DND-41 (cell line): ENCODE measurements around the gene PIKFYVE.

Source experiments
- ATAC-seq: fragments of 200-7000 bp; cut with Tn5 transposase; 3 replicates; pipeline ENCODE4 v1.9.1; 2021; ENCODE audit warnings: low read depth; ENCODE audit not compliant: insufficient read depth
- DNase-seq: peaks from one replicate; pipeline ENCODE4 v3.0.0-alpha.2; 2020
- H2AFZ ChIP-seq: 2 replicates; pipeline ENCODE4 v1.6.0; 2012; ENCODE audit warnings: low read depth, low read length
- H3K27ac ChIP-seq: 2 replicates; pipeline ENCODE4 v1.5.1; 2012; ENCODE audit warnings: low read length, inconsistent platforms
- H3K27me3 ChIP-seq: fragments of 200-600 bp; sonication (generic); 2 replicates; pipeline ENCODE4 v1.6.0; 2012; ENCODE audit warnings: low read length, mild to moderate bottlenecking, inconsistent platforms; ENCODE audit not compliant: insufficient read depth, poor library complexity
- H3K36me3 ChIP-seq: 2 replicates; pipeline ENCODE4 v1.5.1; 2012; ENCODE audit warnings: low read length, inconsistent platforms; ENCODE audit not compliant: insufficient read depth
- H3K4me1 ChIP-seq: 2 replicates; pipeline ENCODE4 v1.5.1; 2012; ENCODE audit warnings: mild to moderate bottlenecking, low read length; ENCODE audit not compliant: insufficient read depth
- H3K4me2 ChIP-seq: 2 replicates; pipeline ENCODE4 v1.6.0; 2012; ENCODE audit warnings: mild to moderate bottlenecking, moderate library complexity, low read length, inconsistent platforms; ENCODE audit not compliant: insufficient read depth
- H3K4me3 ChIP-seq, 2 experiments: fragments of 200-600 bp in 1 of 2; shearing (Covaris generic) in 1 of 2; 2 replicates each; pipeline ENCODE4 v1.5.1; 2012 to 2016; ENCODE audit warnings: inconsistent platforms in 2 of 2, low read length in 2 of 2, mild to moderate bottlenecking in 2 of 2, low read depth in 1 of 2, moderate library complexity in 1 of 2
- H3K79me2 ChIP-seq: 2 replicates; pipeline ENCODE4 v1.6.0; 2012; ENCODE audit warnings: low read length, inconsistent platforms; ENCODE audit not compliant: insufficient read depth
- H3K9ac ChIP-seq: 2 replicates; pipeline ENCODE4 v1.6.0; 2012; ENCODE audit warnings: low read depth, mild to moderate bottlenecking, inconsistent platforms, low read length, moderate library complexity
- H3K9me3 ChIP-seq: 2 replicates; pipeline ENCODE4 v1.5.1; 2012; ENCODE audit warnings: low read length, moderate library complexity, mild to moderate bottlenecking, inconsistent platforms; ENCODE audit not compliant: insufficient read depth, severe bottlenecking
- H4K20me1 ChIP-seq: 2 replicates; pipeline ENCODE4 v1.6.0; 2012; ENCODE audit warnings: low read length; ENCODE audit not compliant: insufficient read depth
- CTCF ChIP-seq: IDR thresholded peaks from 2 replicates; pipeline ENCODE4 v1.5.1; 2012; ENCODE audit warnings: borderline replicate concordance, low read length, moderate library complexity, mild to moderate bottlenecking; ENCODE audit not compliant: poor library complexity, severe bottlenecking; ENCODE audit errors: extremely low read depth
- EZH2 ChIP-seq: IDR thresholded peaks from 3 replicates; pipeline ENCODE4 v1.6.1; 2012; ENCODE audit warnings: borderline replicate concordance, low read depth, mild to moderate bottlenecking, moderate library complexity, low read length, inconsistent platforms; ENCODE audit not compliant: severe bottlenecking

Gene PIKFYVE

DNA sequence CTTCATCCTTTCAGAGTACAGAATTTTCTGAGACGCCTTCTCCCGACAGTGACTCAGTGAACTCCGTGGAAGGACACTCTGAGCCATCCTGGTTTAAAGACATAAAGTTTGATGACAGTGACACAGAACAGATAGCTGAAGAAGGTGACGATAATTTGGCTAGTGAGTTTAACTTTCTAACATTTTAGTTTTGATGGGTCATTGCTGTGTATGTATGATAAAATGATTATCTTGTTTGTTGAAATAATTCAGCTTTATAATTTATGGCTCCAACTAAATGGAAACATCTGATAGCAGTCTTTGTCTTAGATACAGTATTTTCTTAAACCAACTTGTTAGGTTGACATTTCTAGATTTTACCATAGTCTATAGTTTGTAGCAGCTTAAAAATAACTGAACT, 38.1 kb downstream of the PIKFYVE start:
- Histone ChIP-seq H2AFZ (no peak overlapping the region), H3K4me1 (no peaks in the 10 kb centered on the region), H3K4me2 (no peak overlapping the region), H3K4me3 (no peak overlapping the region), H3K79me2 (no peaks in the 10 kb centered on the region), H3K9me3 (no peaks in the 10 kb centered on the region), H3K9ac (no peak overlapping the region), H3K36me3 (peaks cover 74% of the 10 kb centered on the region), H3K27me3 (no peaks in the 10 kb centered on the region), H3K27ac (no peak overlapping the region), H4K20me1 (no peaks in the 10 kb centered on the region)
- ATAC-seq (no peak), DNase-seq (no peak)
- TF ChIP-seq CTCF (no peak), EZH2 (no peak)

GRCh38 chr2:208304695-208305094, 38.6 kb downstream of the PIKFYVE start:
- H3K36me3 ChIP-seq, result peaks cover 74% of the 10 kb centered on the region
- TF ChIP-seq CTCF (no peak), EZH2 (no peak)
- no peaks in the 10 kb centered on the region for H4K20me1 ChIP-seq
- no peaks in the 10 kb centered on the region for H3K4me1 ChIP-seq
- H3K9me3 ChIP-seq, result no peaks in the 10 kb centered on the region
- H3K27me3 ChIP-seq, result no peaks in the 10 kb centered on the region
- H3K79me2 ChIP-seq, result no peaks in the 10 kb centered on the region
- no peak overlapping the region for H3K4me3 ChIP-seq
- ATAC-seq, result no peak
- DNase-seq, result no peak
- no peak overlapping the region for H3K9ac ChIP-seq
- no peak overlapping the region for H3K27ac ChIP-seq
- H2AFZ ChIP-seq, result no peak overlapping the region
- no peak overlapping the region for H3K4me2 ChIP-seq

GRCh38 chr2:208306291-208306690, 40.2 kb downstream of the PIKFYVE start:
- H3K79me2 ChIP-seq, result no peaks in the 10 kb centered on the region
- no peak for DNase-seq
- H3K4me1 ChIP-seq, result no peaks in the 10 kb centered on the region
- TF ChIP-seq EZH2 (no peak), CTCF (no peak)
- H3K27ac ChIP-seq, result no peak overlapping the region
- H3K36me3 ChIP-seq, result peaks cover 65% of the 10 kb centered on the region
- no peak for ATAC-seq
- no peak overlapping the region for H3K4me3 ChIP-seq
- H3K9me3 ChIP-seq, result no peaks in the 10 kb centered on the region
- no peak overlapping the region for H3K4me2 ChIP-seq
- H3K27me3 ChIP-seq, result no peaks in the 10 kb centered on the region
- H2AFZ ChIP-seq, result no peak overlapping the region
- H4K20me1 ChIP-seq, result no peaks in the 10 kb centered on the region
- H3K9ac ChIP-seq, result no peak overlapping the region

DNA sequence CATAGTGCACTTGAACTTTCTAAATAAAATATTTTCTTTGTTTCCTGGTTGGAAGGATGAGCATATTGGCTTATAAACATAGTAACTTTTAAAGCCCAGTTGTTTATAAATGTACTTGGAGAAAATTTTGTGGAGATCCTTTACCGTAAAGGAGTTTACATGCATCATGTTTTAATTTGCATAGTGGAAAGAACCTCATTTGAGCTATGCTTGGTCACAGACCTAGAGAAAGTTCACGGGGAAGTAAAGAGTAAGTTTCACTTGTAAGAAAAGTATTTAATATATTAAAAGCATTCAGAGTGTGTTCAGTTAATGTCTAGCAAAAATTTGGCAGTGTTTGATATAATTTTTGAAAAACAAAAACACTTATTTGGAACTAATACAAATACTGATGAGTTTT, 45.3 kb downstream of the PIKFYVE start:
- TF ChIP-seq EZH2 (no peak), CTCF (no peak)
- Histone ChIP-seq H3K27me3 (no peaks in the 10 kb centered on the region), H3K4me1 (no peaks in the 10 kb centered on the region), H3K4me2 (no peak overlapping the region), H2AFZ (no peak overlapping the region), H3K36me3 (peaks cover 57% of the 10 kb centered on the region), H3K9ac (no peak overlapping the region), H3K4me3 (no peak overlapping the region), H3K27ac (no peak overlapping the region), H4K20me1 (no peaks in the 10 kb centered on the region), H3K79me2 (no peaks in the 10 kb centered on the region), H3K9me3 (peaks cover 7% of the 10 kb centered on the region)
- DNase-seq (no peak), ATAC-seq (no peak)
